K562 (cell line): ENCODE results near the gene RNF34. TPM values are rescaled to one million over a fixed set of nuclear protein-coding genes. Genes with fewer than 3 reads are reported as not detected.

Experiments used
- ATAC-seq: fragments of 200-7000 bp; cut with Tn5 transposase; 3 replicates; pipeline ENCODE4 v1.9.1; 2020; ENCODE audit warnings: moderate library complexity
- BruUV-seq: library from RNA; stranded (reverse); fragments of 400-500 nt; replicated peaks from 2 replicates; lab custom pipeline; 2021; lab: Mats Ljungman, UMichigan
- CTCF ChIA-PET: fragments of 300-600 bp; formaldehyde crosslinking; extraction: SDS; loops from one replicate; lab custom pipeline; 2021; ENCODE audit warnings: low intra/inter-chr PET ratio; lab: Yijun Ruan, JAX
- POLR2A ChIA-PET: fragments of 300-600, 350-650 bp; sonication (Branson Sonifier 250); formaldehyde crosslinking; extraction: SDS; loops from one replicate; lab custom pipeline; 2021; ENCODE audit warnings: antibody characterized with exemption, inconsistent platforms; lab: Yijun Ruan, JAX
- DNase-seq, 4 experiments: peaks; one replicate each; pipeline versions ENCODE4 v3.0.0 to v3.0.0-alpha.2; 2011 to 2018; ENCODE audit warnings: low spot score in 3 of 4, mixed read lengths in 3 of 4; ENCODE audit errors: extremely low read depth in 1 of 4
- FAIRE-seq: peaks from 2 replicates; lab custom pipeline; 2011; peaks lifted over from hg19 to GRCh38; lab: Jason Lieb, UNC
- H2AFZ ChIP-seq: 2 replicates; pipeline ENCODE4 v1.6.0; 2011; ENCODE audit warnings: low read depth, low read length, control low read depth, inconsistent platforms
- H3K27ac ChIP-seq: fragments of 200-600 bp; 3 replicates; pipeline ENCODE4 v1.8.0; 2011; ENCODE audit warnings: low read depth, mild to moderate bottlenecking, control low read depth, inconsistent platforms, low read length, moderate library complexity, mixed read lengths; ENCODE audit errors: extremely low read depth
- H3K27me3 ChIP-seq, 2 experiments: fragments of 300-600 bp in 1 of 2; 2 replicates in 1 of 2; 3 replicates in 1 of 2; pipeline versions ENCODE4 v1.6.0 to v1.8.0; 2011; ENCODE audit warnings: inconsistent platforms in 2 of 2, low read length in 2 of 2, mild to moderate bottlenecking in 1 of 2, mixed read lengths in 1 of 2, moderate library complexity in 1 of 2; ENCODE audit not compliant: control insufficient read depth in 2 of 2, insufficient read depth in 2 of 2
- H3K36me3 ChIP-seq: fragments of 300-600 bp; 3 replicates; pipeline ENCODE4 v1.8.0; 2011; ENCODE audit warnings: mild to moderate bottlenecking, low read length, inconsistent platforms; ENCODE audit not compliant: control insufficient read depth, insufficient read depth
- H3K4me1 ChIP-seq, 2 experiments: fragments of 200-600 bp in 1 of 2; replicated peaks in 1 of 2; 2 replicates in 1 of 2; 3 replicates in 1 of 2; pipeline versions ENCODE4 v1.5.1 to v1.8.0; 2011; ENCODE audit warnings: inconsistent platforms in 2 of 2, low read length in 2 of 2, mild to moderate bottlenecking in 1 of 2, mixed read lengths in 1 of 2, moderate library complexity in 1 of 2; ENCODE audit not compliant: control insufficient read depth in 2 of 2, insufficient read depth in 2 of 2
- H3K4me2 ChIP-seq: 2 replicates; pipeline ENCODE4 v1.6.1; 2011; ENCODE audit warnings: low read length, control low read depth, inconsistent platforms, mixed read lengths; ENCODE audit not compliant: insufficient read depth
- H3K4me3 ChIP-seq: fragments of 200-600 bp; sonication (generic), shearing (Covaris generic); 2 replicates; pipeline ENCODE4 v1.5.1; 2016; ENCODE audit warnings: control low read depth, inconsistent platforms
- H3K79me2 ChIP-seq: fragments of 200-600 bp; 3 replicates; pipeline ENCODE4 v1.8.0; 2011; ENCODE audit warnings: low read length, inconsistent platforms; ENCODE audit not compliant: control insufficient read depth, insufficient read depth
- H3K9ac ChIP-seq, 2 experiments: 2 replicates each; pipeline versions ENCODE4 v1.6.0 to v1.6.1; 2011; ENCODE audit warnings: low read depth in 2 of 2, low read length in 2 of 2, control low read depth in 1 of 2, inconsistent platforms in 1 of 2, mild to moderate bottlenecking in 1 of 2, mixed read lengths in 1 of 2; ENCODE audit not compliant: insufficient read depth in 1 of 2
- H3K9me1 ChIP-seq: one replicate; pipeline ENCODE4 v1.6.0; 2011; ENCODE audit warnings: inconsistent platforms, mild to moderate bottlenecking, low read length, moderate library complexity; ENCODE audit not compliant: control insufficient read depth, insufficient read depth
- H3K9me3 ChIP-seq: replicated peaks from 2 replicates; pipeline ENCODE4 v1.5.1; 2011; ENCODE audit warnings: low read depth, low read length, inconsistent platforms; ENCODE audit not compliant: control insufficient read depth, insufficient read depth
- H4K20me1 ChIP-seq: replicated peaks from 2 replicates; pipeline ENCODE4 v1.6.1; 2011; ENCODE audit warnings: low read length, inconsistent platforms, mixed read lengths; ENCODE audit not compliant: control insufficient read depth, insufficient read depth
- CBX5 ChIP-seq: IDR thresholded peaks from 2 replicates; pipeline ENCODE4 v1.6.1; 2014; ENCODE audit warnings: low read depth, borderline replicate concordance
- ETS2 ChIP-seq: IDR thresholded peaks from 2 replicates; pipeline ENCODE4 v1.6.1; 2016; ENCODE audit warnings: borderline replicate concordance, missing genetic modification characterization, mild to moderate bottlenecking, moderate library complexity, missing compliant biosample characterization; ENCODE audit not compliant: poor library complexity, severe bottlenecking
- MTA2 ChIP-seq: fragments of 450-650 bp; IDR thresholded peaks from 2 replicates; pipeline ENCODE4 v1.6.1; 2016; ENCODE audit warnings: low read depth
- SMAD2 ChIP-seq: fragments of 150-350 bp; IDR thresholded peaks from 2 replicates; pipeline ENCODE4 v1.6.1; 2014; ENCODE audit warnings: low read depth, mild to moderate bottlenecking, low read length
- XRCC5 ChIP-seq: fragments of 200-400 bp; formaldehyde crosslinking; IDR thresholded peaks from 2 replicates; pipeline ENCODE4 v1.6.1; 2017; ENCODE audit warnings: low read depth, mild to moderate bottlenecking, low read length
- ZNF512 ChIP-seq: IDR thresholded peaks from 2 replicates; pipeline ENCODE4 v1.6.1; 2016; ENCODE audit warnings: missing genetic modification characterization, missing compliant biosample characterization
- WGBS: fragments of 100-300 bp; shearing (Covaris generic); methylation state at CpG from one replicate; pipeline ENCODE4 v1.1.6; 2016; ENCODE audit warnings: low coverage, mixed read lengths; ENCODE audit not compliant: insufficient coverage; ENCODE audit errors: missing lambda C conversion rate; 5-methylcytosine and 5-hydroxymethylcytosine counted together
- in situ Hi-C: fragments of 300-500 bp; cut with MboI; formaldehyde crosslinking; loops from 4 replicates; pipeline ENCODE4 v1.15.0; 2018; ENCODE audit warnings: inconsistent platforms, mixed read lengths
- intact Hi-C: fragments of 100-400 bp; cut with micrococcal nuclease; formaldehyde crosslinking; loops from 2 replicates; pipeline ENCODE4 v1.14.2; 2022
- polyA plus RNA-seq, 8 experiments: library from polyadenylated mRNA; depleted of rRNA in 4 of 8; stranded (reverse) in 5 of 8; unstranded in 3 of 8; fragments of >200 nt; fragmentation: Nextera tagmentation in 2 of 8; fragmentation: Illumina TruSeq in 1 of 8; extraction: Ambion mirVana in 2 of 8; extraction: Trizol in 1 of 8; gene quantifications; 2 replicates each; pipeline versions ENCODE4 v1.2.1 to v1.2.3, GENCODE V29; 2011 to 2014; ENCODE audit warnings: inconsistent platforms in 1 of 8, missing spikeins in 1 of 8
- total RNA-seq, 7 experiments: library from RNA; depleted of rRNA in 6 of 7; stranded (reverse); fragments of >200 nt in 6 of 7; fragmentation: Illumina TruSeq in 2 of 7; extraction: Trizol in 2 of 7; gene quantifications; 2 replicates each; pipeline versions ENCODE4 v1.2.1 to v1.2.3, GENCODE V29; 2011 to 2021; ENCODE audit warnings: low replicate concordance in 1 of 7
- TF ChIP-seq, protein P1 (sequence below): fragments of 250-450 bp; sonication (Bioruptor Pico); IDR thresholded peaks from 2 replicates; pipeline ENCODE4 v1.5.0; 2022; ENCODE audit warnings: mild to moderate bottlenecking

RNF34 gene
- total and polyA plus RNA-seq, 9 of the 15 experiments (the other 6 are each of a cell fraction or from before 2014, with no cell fraction given), result 41.7 to 88.9 (median 54.1) TPM

- ATAC-seq (no peak), FAIRE-seq (no peak)
- H3K27me3 ChIP-seq, result no peaks in the 10 kb centered on the region
- no peak overlapping the region for H3K27ac ChIP-seq
- in situ Hi-C loops, result no loop called here
- no peaks in the 10 kb centered on the region for H3K9me3 ChIP-seq
- 25% methylated on average over 4 of the region's 4 CpGs for WGBS
- no peaks in the 10 kb centered on the region for H4K20me1 ChIP-seq
- TF ChIP-seq ZNF512 (tag), result peak; percentile 93
- no peak for TF ChIP-seq SMAD2
- 0 out of 2 replicates have a peak, but pooled peaks have one; percentile 5 for TF ChIP-seq MTA2
- TF ChIP-seq, all 486 proteins: peak for 2
- ChIA-PET POLR2A (interaction anchor here (0.6 to 0.7 kb wide), 2 partner anchors 11 to 180 kb away, joined by 3 read pairs; no protein-coding TSS in a partner anchor), CTCF (no interaction called here)
- Histone ChIP-seq H3K9ac (no peak overlapping the region), H2AFZ (0 out of 2 replicates have a peak overlapping the region, but pooled peaks have one; percentile 14), H3K4me2 (no peak overlapping the region), H3K36me3 (no peaks in the 10 kb centered on the region), H3K4me3 (no peak overlapping the region), H3K79me2 (no peaks in the 10 kb centered on the region), H3K9me1 (no peaks in the 10 kb centered on the region), H3K4me1 (peaks cover 0 to 8% of the 10 kb centered on the region in 2 experiments; a peak in 2 of 5 replicates)
- intact Hi-C loops, result no loop called here
- no TSS peak for BruUV-seq
- no peak for DNase-seq
Measured at GRCh38 chr12:121357331-121357730, 42.6 kb upstream of the RNF34 start.

- Histone ChIP-seq H3K27me3 (no peaks in the 10 kb centered on the region), H3K4me3 (no peak overlapping the region), H3K9me3 (no peaks in the 10 kb centered on the region), H3K4me2 (no peak overlapping the region), H3K79me2 (no peaks in the 10 kb centered on the region), H3K9me1 (no peaks in the 10 kb centered on the region), H4K20me1 (no peaks in the 10 kb centered on the region), H3K36me3 (no peaks in the 10 kb centered on the region), H3K4me1 (peaks cover 0 to 8% of the 10 kb centered on the region in 2 experiments; a peak in 2 of 5 replicates), H2AFZ (no peak overlapping the region), H3K27ac (no peak overlapping the region), H3K9ac (no peak overlapping the region)
- ATAC-seq, result no peak
- no TSS peak for BruUV-seq
- no peak for FAIRE-seq
- intact Hi-C loops, result no loop called here
- POLR2A ChIA-PET, result interaction anchor here (0.7 to 1.2 kb wide), 2 partner anchors 9 to 179 kb away, joined by 3 read pairs; no protein-coding TSS in a partner anchor
- 16% methylated on average over 3 of the region's 3 CpGs for WGBS
- CTCF ChIA-PET, result no interaction called here
- in situ Hi-C loops, result no loop called here
- no peak for DNase-seq
- TF ChIP-seq, protein P1, sequence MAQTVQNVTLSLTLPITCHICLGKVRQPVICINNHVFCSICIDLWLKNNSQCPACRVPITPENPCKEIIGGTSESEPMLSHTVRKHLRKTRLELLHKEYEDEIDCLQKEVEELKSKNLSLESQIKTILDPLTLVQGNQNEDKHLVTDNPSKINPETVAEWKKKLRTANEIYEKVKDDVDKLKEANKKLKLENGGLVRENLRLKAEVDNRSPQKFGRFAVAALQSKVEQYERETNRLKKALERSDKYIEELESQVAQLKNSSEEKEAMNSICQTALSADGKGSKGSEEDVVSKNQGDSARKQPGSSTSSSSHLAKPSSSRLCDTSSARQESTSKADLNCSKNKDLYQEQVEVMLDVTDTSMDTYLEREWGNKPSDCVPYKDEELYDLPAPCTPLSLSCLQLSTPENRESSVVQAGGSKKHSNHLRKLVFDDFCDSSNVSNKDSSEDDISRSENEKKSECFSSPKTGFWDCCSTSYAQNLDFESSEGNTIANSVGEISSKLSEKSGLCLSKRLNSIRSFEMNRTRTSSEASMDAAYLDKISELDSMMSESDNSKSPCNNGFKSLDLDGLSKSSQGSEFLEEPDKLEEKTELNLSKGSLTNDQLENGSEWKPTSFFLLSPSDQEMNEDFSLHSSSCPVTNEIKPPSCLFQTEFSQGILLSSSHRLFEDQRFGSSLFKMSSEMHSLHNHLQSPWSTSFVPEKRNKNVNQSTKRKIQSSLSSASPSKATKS (CRISPR knock-in tag), result no peak
- TF ChIP-seq XRCC5, result no peak
- TF ChIP-seq CBX5, result no peak
- no peak for TF ChIP-seq ETS2 (tag)
Measured at GRCh38 chr12:121358073-121358472, 41.8 kb upstream of the RNF34 start.
